HepG2 (cell line): ENCODE measurements around the gene TMEM235. TPM values are rescaled to one million over a fixed set of nuclear protein-coding genes. Genes with fewer than 3 reads are reported as not detected.

Experiments used
- ATAC-seq: fragments of 200-7000 bp; cut with Tn5 transposase; 3 replicates; pipeline ENCODE4 v1.9.1; 2020; ENCODE audit warnings: mild to moderate bottlenecking, moderate library complexity
- BruUV-seq: library from RNA; stranded (reverse); fragments of 400-500 nt; replicated peaks from 2 replicates; lab custom pipeline; 2021; lab: Mats Ljungman, UMichigan
- CTCF ChIA-PET: fragments of 300-600 bp; formaldehyde crosslinking; extraction: SDS; loops from one replicate; lab custom pipeline; 2021; ENCODE audit warnings: low total read pairs, inconsistent platforms, low intra/inter-chr PET ratio; lab: Yijun Ruan, JAX
- POLR2A ChIA-PET: fragments of 350-600 bp; sonication (Branson Sonifier 250); formaldehyde crosslinking; loops from one replicate; lab custom pipeline; 2020; ENCODE audit warnings: antibody characterized with exemption, inconsistent platforms; lab: Yijun Ruan, JAX
- DNase-seq: peaks from one replicate; pipeline ENCODE4 v3.0.0-alpha.2; 2015; ENCODE audit warnings: low spot score
- FAIRE-seq: peaks from 3 replicates; lab custom pipeline; 2011; peaks lifted over from hg19 to GRCh38; lab: Jason Lieb, UNC
- H2AFZ ChIP-seq: one replicate; pipeline ENCODE4 v1.6.1; 2011; ENCODE audit warnings: low read length, inconsistent platforms
- H3K27ac ChIP-seq: fragments of 300-600 bp; 3 replicates; pipeline ENCODE4 v1.8.0; 2011; ENCODE audit warnings: mixed run types, mild to moderate bottlenecking, mixed read lengths, low read length, inconsistent platforms; ENCODE audit not compliant: insufficient read depth; ENCODE audit errors: extremely low read length
- H3K27me3 ChIP-seq, 2 experiments: fragments of 200-600 bp in 1 of 2; 2 replicates in 1 of 2; 3 replicates in 1 of 2; pipeline versions ENCODE4 v1.6.0 to v1.8.0; 2011; ENCODE audit warnings: low read length in 2 of 2, mild to moderate bottlenecking in 2 of 2, moderate library complexity in 2 of 2, inconsistent platforms in 1 of 2; ENCODE audit not compliant: insufficient read depth in 2 of 2, control insufficient read depth in 1 of 2
- H3K36me3 ChIP-seq, 2 experiments: fragments of 200-600 bp in 1 of 2; replicated peaks in 1 of 2; 2 replicates in 1 of 2; 3 replicates in 1 of 2; pipeline versions ENCODE4 v1.5.1 to v1.8.0; 2011; ENCODE audit warnings: low read length in 2 of 2, inconsistent platforms in 1 of 2; ENCODE audit not compliant: insufficient read depth in 2 of 2, control insufficient read depth in 1 of 2
- H3K4me1 ChIP-seq: 2 replicates; pipeline ENCODE4 v1.5.1; 2012; ENCODE audit warnings: low read length, inconsistent platforms; ENCODE audit not compliant: insufficient read depth
- H3K4me2 ChIP-seq: 2 replicates; pipeline ENCODE4 v1.6.0; 2011; ENCODE audit warnings: low read depth, low read length, inconsistent platforms
- H3K4me3 ChIP-seq, 3 experiments: fragments of 200-600 bp in 1 of 3; sonication (generic), shearing (Covaris generic) in 1 of 3; replicated peaks in 1 of 3; 2 replicates each; pipeline ENCODE4 v1.5.1; 2011 to 2016; ENCODE audit warnings: low read length in 3 of 3, inconsistent platforms in 2 of 3, low read depth in 2 of 3, mild to moderate bottlenecking in 2 of 3, control low read depth in 1 of 3, mixed read lengths in 1 of 3; ENCODE audit not compliant: insufficient read depth in 1 of 3
- H3K79me2 ChIP-seq: one replicate; pipeline ENCODE4 v1.6.1; 2011; ENCODE audit warnings: low read length, inconsistent platforms; ENCODE audit not compliant: insufficient read depth
- H3K9ac ChIP-seq: 2 replicates; pipeline ENCODE4 v1.6.0; 2011; ENCODE audit warnings: mild to moderate bottlenecking, low read depth, low read length, inconsistent platforms; ENCODE audit not compliant: insufficient read depth
- H3K9me3 ChIP-seq: 2 replicates; pipeline ENCODE4 v1.5.1; 2012; ENCODE audit warnings: mild to moderate bottlenecking, low read length
- H4K20me1 ChIP-seq: 2 replicates; pipeline ENCODE4 v1.6.0; 2011; ENCODE audit warnings: inconsistent platforms, mild to moderate bottlenecking, low read length, moderate library complexity; ENCODE audit not compliant: insufficient read depth
- ARNT ChIP-seq: fragments of 450-650 bp; IDR thresholded peaks from 2 replicates; pipeline ENCODE4 v1.6.1; 2017
- DBP ChIP-seq: sonication (generic); formaldehyde crosslinking; IDR thresholded peaks from 2 replicates; pipeline ENCODE4 v1.4.0; 2020; ENCODE audit warnings: missing genetic modification reagents; ENCODE audit errors: not compliant biosample characterization
- HBP1 ChIP-seq: IDR thresholded peaks from 2 replicates; pipeline ENCODE4 v1.6.1; 2016; ENCODE audit warnings: low read depth, control low read depth
- HDAC6 ChIP-seq: fragments of 200-600 bp; sonication (generic); IDR thresholded peaks from 2 replicates; pipeline ENCODE4 v1.7.0; 2017; ENCODE audit warnings: mild to moderate bottlenecking, antibody characterized with exemption, low read length, low read depth
- JDP2 ChIP-seq: sonication (generic); formaldehyde crosslinking; IDR thresholded peaks from 2 replicates; pipeline ENCODE4 v1.8.1; 2022; ENCODE audit warnings: missing genetic modification reagents, borderline replicate concordance
- SOX5 ChIP-seq: IDR thresholded peaks from 2 replicates; pipeline ENCODE4 v1.6.1; 2016; ENCODE audit warnings: borderline replicate concordance
- TBX3 ChIP-seq: fragments of 450-650 bp; IDR thresholded peaks from 2 replicates; pipeline ENCODE4 v1.6.1; 2017; ENCODE audit warnings: antibody characterized with exemption, mild to moderate bottlenecking, inconsistent platforms, borderline replicate concordance
- THAP8 ChIP-seq: sonication (generic); formaldehyde crosslinking; IDR thresholded peaks from 2 replicates; pipeline ENCODE4 v1.5.1; 2020; ENCODE audit warnings: missing genetic modification reagents, mild to moderate bottlenecking, borderline replicate concordance
- ZNF224 ChIP-seq: sonication (generic); formaldehyde crosslinking; IDR thresholded peaks from 2 replicates; pipeline ENCODE4 v1.5.0; 2020; ENCODE audit warnings: mild to moderate bottlenecking, missing genetic modification reagents
- ZNF746 ChIP-seq: sonication (generic); formaldehyde crosslinking; IDR thresholded peaks from 2 replicates; pipeline ENCODE4 v1.8.0; 2022; ENCODE audit warnings: mild to moderate bottlenecking, missing genetic modification reagents
- ZNF816 ChIP-seq: sonication (generic); formaldehyde crosslinking; IDR thresholded peaks from 2 replicates; pipeline ENCODE4 v1.8.0; 2022; ENCODE audit warnings: missing genetic modification reagents, mild to moderate bottlenecking, borderline replicate concordance
- ZNF883 ChIP-seq: sonication (generic); formaldehyde crosslinking; IDR thresholded peaks from 2 replicates; pipeline ENCODE4 v1.5.1; 2020; ENCODE audit warnings: mild to moderate bottlenecking, missing genetic modification reagents; ENCODE audit errors: not compliant biosample characterization
- WGBS: methylation state at CpG from one replicate; pipeline ENCODE4 v1.1.6; 2017; ENCODE audit warnings: low lambda C conversion rate; 5-methylcytosine and 5-hydroxymethylcytosine counted together
- in situ Hi-C: cut with HindIII; loops from 2 replicates; pipeline ENCODE4 v1.10.0; 2017; ENCODE audit warnings: low pct_unique_long_range_greater_than_20kb; ENCODE audit not compliant: extremely low pct_ligation_motif_present
- intact Hi-C: fragments of 100-400 bp; cut with micrococcal nuclease; formaldehyde crosslinking; loops from one replicate; pipeline ENCODE4 v1.10.0; 2022; ENCODE audit not compliant: unreplicated experiment
- polyA plus RNA-seq, 8 experiments: library from polyadenylated mRNA; depleted of rRNA in 3 of 8; stranded (reverse) in 7 of 8; unstranded in 1 of 8; fragments of >200 nt; fragmentation: Illumina TruSeq in 4 of 8; extraction: Trizol in 4 of 8; gene quantifications; 2 replicates each; pipeline versions ENCODE4 v1.2.1 to v1.2.3, GENCODE V29; 2011 to 2016; ENCODE audit warnings: low read depth in 4 of 8, missing spikeins in 1 of 8, mixed read lengths in 1 of 8; ENCODE audit not compliant: insufficient read depth in 1 of 8
- total RNA-seq, 5 experiments: library from RNA; depleted of rRNA; stranded (reverse); fragments of >200 nt; fragmentation: Illumina TruSeq; extraction: Trizol; gene quantifications; 2 replicates each; pipeline ENCODE4 v1.2.3, GENCODE V29; 2016; ENCODE audit warnings: low read depth in 1 of 5

The TMEM235 gene
- total and polyA plus RNA-seq, 2 of the 13 experiments (the other 11 are each of a cell fraction or from before 2014, with no cell fraction given), result not detected

GRCh38 chr17:78269955-78270381, 38.5 kb downstream of the TMEM235 start:
- no peak for TF ChIP-seq DBP (CRISPR knock-in tag)
- TF ChIP-seq ZNF883, result peak; percentile 32
- FAIRE-seq (no peak), DNase-seq (no peak), ATAC-seq (no peak)
- no TSS peak for BruUV-seq
- Histone ChIP-seq H3K9ac (no peak overlapping the region), H3K36me3 (no peaks in the 10 kb centered on the region), H3K4me2 (no peak overlapping the region), H3K4me1 (peaks cover 48% of the 10 kb centered on the region), H3K9me3 (no peaks in the 10 kb centered on the region), H2AFZ (no peak overlapping the region), H3K27ac (no peak overlapping the region), H4K20me1 (no peaks in the 10 kb centered on the region), H3K79me2 (no peaks in the 10 kb centered on the region), H3K27me3 (peaks cover 34 to 88% of the 10 kb centered on the region in 2 experiments), H3K4me3 (no peak overlapping the region; a peak in 1 of 6 replicates)
- 13% methylated on average over 5 of the region's 8 CpGs for WGBS
- intact Hi-C loops (no loop called here), in situ Hi-C loops (no loop called here)
- ChIA-PET POLR2A (no interaction called here), CTCF (no interaction called here)

- POLR2A ChIA-PET, result no interaction called here
- in situ Hi-C loops, result no loop called here
- DNase-seq, result no peak
- Histone ChIP-seq H3K4me3 (no peak overlapping the region), H3K27ac (no peak overlapping the region)
- no peak for TF ChIP-seq ZNF746
- no peak for TF ChIP-seq JDP2 (CRISPR knock-in tag)
- no peak for TF ChIP-seq ZNF224
- TF ChIP-seq HBP1 (CRISPR knock-in tag), result no peak
- no peak for TF ChIP-seq ARNT
- no peak for TF ChIP-seq SOX5 (CRISPR knock-in tag)
- no peak for TF ChIP-seq ZNF816 (CRISPR knock-in tag)
- no peak for TF ChIP-seq HDAC6
- no peak for TF ChIP-seq TBX3
- no peak for TF ChIP-seq THAP8 (CRISPR knock-in tag)
- TF ChIP-seq, all 625 proteins: peak for 0
- no peak overlapping the region for H3K4me2 ChIP-seq
- no peak overlapping the region for H3K9ac ChIP-seq
- no peaks in the 10 kb centered on the region for H4K20me1 ChIP-seq
- intact Hi-C loops, result no loop called here
- H3K79me2 ChIP-seq, result no peaks in the 10 kb centered on the region
- no TSS peak for BruUV-seq
- no peaks in the 10 kb centered on the region for H3K9me3 ChIP-seq
- CTCF ChIA-PET, result no interaction called here
- no peak for ATAC-seq
- FAIRE-seq, result no peak
- H3K36me3 ChIP-seq, result no peaks in the 10 kb centered on the region
- peaks cover 35% of the 10 kb centered on the region for H3K4me1 ChIP-seq
- 30% methylated on average over 12 of the region's 12 CpGs for WGBS
- H3K27me3 ChIP-seq, result peaks cover 30 to 82% of the 10 kb centered on the region in 2 experiments
- no peak overlapping the region for H2AFZ ChIP-seq
These were observed 40.2 kb downstream of the TMEM235 start for GRCh38 chr17:78271419-78272170.
